H1 (cell line): ENCODE results near the gene KCNB1. TPM values are rescaled to one million over a fixed set of nuclear protein-coding genes. Genes with fewer than 3 reads are reported as not detected.

Experiments
- CTCF ChIA-PET: fragments of 300-600 bp; sonication (Branson Sonifier 250); formaldehyde crosslinking; loops from one replicate; lab custom pipeline; 2021; ENCODE audit not compliant: partially characterized antibody; lab: Charles Lee
- POLR2A ChIA-PET: fragments of 300-600 bp; sonication (Branson Sonifier 250); formaldehyde crosslinking; loops from one replicate; lab custom pipeline; 2021; ENCODE audit warnings: inconsistent platforms; ENCODE audit not compliant: partially characterized antibody; lab: Charles Lee
- DNase-seq, 2 experiments: peaks; one replicate each; pipeline versions ENCODE4 v3.0.0 to v3.0.0-alpha.2; 2010 to 2022; ENCODE audit warnings: low spot score in 2 of 2, low read depth in 1 of 2, mixed read lengths in 1 of 2
- FAIRE-seq: peaks from 2 replicates; lab custom pipeline; 2011; peaks lifted over from hg19 to GRCh38; lab: Jason Lieb, UNC
- H2AFZ ChIP-seq: 2 replicates; pipeline ENCODE4 v1.8.1; 2012; ENCODE audit warnings: low read length, inconsistent platforms
- H2AK5ac ChIP-seq: 2 replicates; pipeline ENCODE4 v1.6.1; 2013; ENCODE audit warnings: low read depth, low read length
- H2BK120ac ChIP-seq: replicated peaks from 2 replicates; pipeline ENCODE3; 2013; ENCODE audit warnings: low read depth, low read length, inconsistent platforms
- H2BK12ac ChIP-seq: 2 replicates; pipeline ENCODE4 v1.6.1; 2013; ENCODE audit warnings: low read depth, low read length
- H2BK15ac ChIP-seq: 2 replicates; pipeline ENCODE4 v1.6.1; 2013; ENCODE audit warnings: low read length
- H2BK20ac ChIP-seq: 2 replicates; pipeline ENCODE4 v1.6.1; 2013; ENCODE audit warnings: low read length
- H2BK5ac ChIP-seq: 2 replicates; pipeline ENCODE4 v1.6.1; 2013; ENCODE audit warnings: low read depth, low read length
- H3K14ac ChIP-seq: 2 replicates; pipeline ENCODE4 v1.6.1; 2013; ENCODE audit warnings: inconsistent platforms; ENCODE audit not compliant: insufficient read length
- H3K18ac ChIP-seq: 2 replicates; pipeline ENCODE4 v1.6.1; 2013; ENCODE audit warnings: low read length; ENCODE audit errors: extremely low read depth
- H3K23ac ChIP-seq: 2 replicates; pipeline ENCODE4 v1.6.1; 2013; ENCODE audit warnings: inconsistent platforms; ENCODE audit not compliant: insufficient read length
- H3K23me2 ChIP-seq: 2 replicates; pipeline ENCODE4 v1.6.1; 2013; ENCODE audit warnings: low read depth, low read length
- H3K27ac ChIP-seq: 2 replicates; pipeline ENCODE4 v1.6.1; 2011; ENCODE audit warnings: low read depth, low read length, inconsistent platforms
- H3K27me3 ChIP-seq, 4 experiments: replicated peaks in 1 of 4; 1 replicate in 1 of 4; 2 replicates in 3 of 4; pipeline versions ENCODE4 v1.6.1 to v1.8.1; 2011 to 2013; ENCODE audit warnings: low read length in 3 of 4, mild to moderate bottlenecking in 3 of 4, inconsistent platforms in 2 of 4, mixed read lengths in 2 of 4, moderate library complexity in 1 of 4; ENCODE audit not compliant: control insufficient read depth in 3 of 4, insufficient read depth in 3 of 4; ENCODE audit errors: extremely low read depth in 1 of 4
- H3K36me3 ChIP-seq, 4 experiments: 2 replicates each; pipeline versions ENCODE4 v1.6.1 to v1.8.1; 2011 to 2013; ENCODE audit warnings: mild to moderate bottlenecking in 4 of 4, low read length in 3 of 4, moderate library complexity in 2 of 4, control low read depth in 1 of 4, inconsistent platforms in 1 of 4; ENCODE audit not compliant: insufficient read depth in 4 of 4, control insufficient read depth in 2 of 4
- H3K4ac ChIP-seq: replicated peaks from 2 replicates; pipeline ENCODE3; 2013; ENCODE audit warnings: low read length, low read depth, mixed read lengths, inconsistent platforms; ENCODE audit not compliant: insufficient read length
- H3K4me1 ChIP-seq, 4 experiments: replicated peaks in 1 of 4; 1 replicate in 1 of 4; 2 replicates in 3 of 4; pipeline versions ENCODE4 v1.6.1 to v1.8.1; 2011 to 2013; ENCODE audit warnings: low read length in 3 of 4, inconsistent platforms in 2 of 4, mixed read lengths in 1 of 4; ENCODE audit not compliant: insufficient read depth in 4 of 4, control insufficient read depth in 3 of 4
- H3K4me2 ChIP-seq, 2 experiments: 2 replicates each; pipeline versions ENCODE4 v1.6.1 to v1.8.1; 2011 to 2013; ENCODE audit warnings: low read depth in 2 of 2, low read length in 2 of 2, control low read depth in 1 of 2, inconsistent platforms in 1 of 2, mild to moderate bottlenecking in 1 of 2; ENCODE audit not compliant: insufficient read depth in 1 of 2
- H3K4me3 ChIP-seq, 4 experiments: fragments of 200-600, 300-600 bp in 1 of 4; sonication (generic), shearing (Covaris generic), sonication (Bioruptor Twin) in 1 of 4; 2 replicates each; pipeline versions ENCODE4 v1.5.1 to v1.8.1; 2011 to 2016; ENCODE audit warnings: low read length in 4 of 4, low read depth in 3 of 4, control low read depth in 2 of 4, inconsistent platforms in 2 of 4, mild to moderate bottlenecking in 2 of 4, mixed read lengths in 1 of 4, moderate library complexity in 1 of 4; ENCODE audit not compliant: insufficient read depth in 2 of 4; ENCODE audit errors: extremely low read depth in 1 of 4
- H3K56ac ChIP-seq: replicated peaks from 2 replicates; pipeline ENCODE3; 2013; ENCODE audit warnings: low read depth, mild to moderate bottlenecking, mixed read lengths, low read length, inconsistent platforms; ENCODE audit not compliant: insufficient read length
- H3K79me1 ChIP-seq: 2 replicates; pipeline ENCODE4 v1.6.1; 2013; ENCODE audit warnings: low read depth, low read length, control low read depth
- H3K79me2 ChIP-seq, 2 experiments: 2 replicates each; pipeline versions ENCODE4 v1.6.1 to v1.8.1; 2012 to 2013; ENCODE audit warnings: low read length in 2 of 2, mild to moderate bottlenecking in 2 of 2, inconsistent platforms in 1 of 2; ENCODE audit not compliant: insufficient read depth in 2 of 2, control insufficient read depth in 1 of 2
- H3K9ac ChIP-seq, 4 experiments: replicated peaks in 1 of 4; 1 replicate in 1 of 4; 2 replicates in 3 of 4; pipeline versions ENCODE4 v1.6.1 to v1.8.1; 2011 to 2013; ENCODE audit warnings: low read depth in 3 of 4, low read length in 3 of 4, control low read depth in 2 of 4, mild to moderate bottlenecking in 2 of 4, moderate library complexity in 2 of 4, inconsistent platforms in 1 of 4; ENCODE audit errors: extremely low read depth in 1 of 4
- H3K9me3 ChIP-seq, 2 experiments: 2 replicates each; pipeline versions ENCODE4 v1.6.1 to v1.8.1; 2012 to 2013; ENCODE audit warnings: mild to moderate bottlenecking in 2 of 2, moderate library complexity in 2 of 2, control low read depth in 1 of 2, inconsistent platforms in 1 of 2, low read depth in 1 of 2, low read length in 1 of 2, mixed read lengths in 1 of 2; ENCODE audit not compliant: insufficient read depth in 2 of 2
- H4K20me1 ChIP-seq, 2 experiments: replicated peaks in 1 of 2; 2 replicates each; pipeline versions ENCODE3 to v1.8.1; 2011 to 2013; ENCODE audit warnings: inconsistent platforms in 2 of 2, low read length in 2 of 2, mild to moderate bottlenecking in 1 of 2; ENCODE audit not compliant: insufficient read depth in 2 of 2, control insufficient read depth in 1 of 2
- H4K5ac ChIP-seq: 2 replicates; pipeline ENCODE4 v1.6.1; 2013; ENCODE audit warnings: low read length, low read depth, mixed read lengths, inconsistent platforms; ENCODE audit not compliant: insufficient read length
- H4K8ac ChIP-seq: 2 replicates; pipeline ENCODE4 v1.8.0; 2013; ENCODE audit warnings: mild to moderate bottlenecking, moderate library complexity, low read length, inconsistent platforms; ENCODE audit not compliant: insufficient read depth; ENCODE audit errors: extremely low read depth
- H4K91ac ChIP-seq: replicated peaks from 2 replicates; pipeline ENCODE3; 2013; ENCODE audit warnings: low read length, mixed read lengths, inconsistent platforms; ENCODE audit not compliant: insufficient read length
- CREB1 ChIP-seq: IDR thresholded peaks from 2 replicates; pipeline ENCODE4 v1.6.1; 2012; ENCODE audit warnings: inconsistent platforms
- KDM1A ChIP-seq: fragments of 200-600, 300-600 bp; sonication (generic); IDR thresholded peaks from 2 replicates; pipeline ENCODE4 v1.7.1; 2016; ENCODE audit warnings: mild to moderate bottlenecking, low read length, borderline replicate concordance
- WGBS, 2 experiments: shearing (Covaris generic) in 1 of 2; methylation state at CpG; one replicate each; pipeline versions ENCODE4 v1.1.6 to v1.1.7; 2013 to 2015; ENCODE audit warnings: low lambda C conversion rate in 2 of 2, mixed read lengths in 2 of 2, inconsistent platforms in 1 of 2, low coverage in 1 of 2, missing lambda C conversion rate in 1 of 2; ENCODE audit not compliant: insufficient replicate concordance in 2 of 2, insufficient coverage in 1 of 2, insufficient read length in 1 of 2; ENCODE audit errors: extremely low coverage in 1 of 2, missing lambda C conversion rate in 1 of 2; 5-methylcytosine and 5-hydroxymethylcytosine counted together
- polyA plus RNA-seq, 7 experiments: library from polyadenylated mRNA; depleted of rRNA in 3 of 7; stranded (reverse) in 5 of 7; unstranded in 2 of 7; fragments of >200 nt in 5 of 7; fragments of 200-250 nt in 2 of 7; gene quantifications; 1 replicate in 5 of 7; 2 replicates in 1 of 7; 4 replicates in 1 of 7; pipeline versions ENCODE4 v1.2.1 to v1.2.3, GENCODE V29; 2011 to 2013; ENCODE audit warnings: missing spikeins in 2 of 7, mixed read lengths in 2 of 7
- total RNA-seq: library from RNA; stranded (reverse); fragmentation: NEBNext Ultra II Directional; extraction: Animal tissue kit (Norgen Biotek cat#: 25700); gene quantifications from 2 replicates; pipeline ENCODE4 v1.2.1, GENCODE V29; 2021
- TF ChIP-seq, protein P1 (sequence below): IDR thresholded peaks from 2 replicates; pipeline ENCODE4 v1.6.1; 2012; ENCODE audit warnings: inconsistent platforms
- TF ChIP-seq, protein P2 (sequence below): IDR thresholded peaks from 2 replicates; pipeline ENCODE4 v1.6.1; 2012; ENCODE audit warnings: inconsistent platforms

KCNB1 gene
- total and polyA plus RNA-seq, 2 of the 8 experiments (the other 6 are each of a cell fraction or from before 2014, with no cell fraction given): 0.58 to 0.67 TPM

DNA sequence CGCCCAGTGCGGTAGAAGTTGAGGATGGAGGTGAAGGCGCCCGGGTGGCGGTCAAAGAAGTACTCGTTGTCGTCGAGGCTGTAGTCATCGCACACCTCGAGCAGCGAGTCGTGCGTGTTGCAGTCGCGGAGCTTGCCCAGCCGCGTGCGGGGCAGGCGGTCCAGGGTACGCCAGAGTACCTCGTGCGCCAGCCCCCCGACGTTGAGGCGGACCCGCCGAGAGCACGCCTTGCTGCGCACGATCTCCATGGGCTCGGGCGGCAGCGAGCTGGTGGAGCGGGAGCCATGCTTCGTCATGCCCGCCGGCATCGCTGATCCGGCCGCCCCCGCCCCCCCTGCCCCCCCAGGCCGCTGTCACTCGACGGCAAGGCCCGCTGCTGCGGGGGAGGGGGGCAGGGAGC is 295 bp downstream of the KCNB1 start:
- Histone ChIP-seq H3K4ac (no peak overlapping the region), H2BK120ac (no peak overlapping the region), H3K27me3 (peaks cover 0 to 12% (median 9%) of the 10 kb centered on the region in 4 experiments; a peak in 5 of 7 replicates), H2AK5ac (no peak overlapping the region), H3K27ac (no peak overlapping the region), H2BK5ac (no peak overlapping the region), H2BK20ac (no peak overlapping the region), H3K9ac (no peak overlapping the region), H3K23ac (no peak overlapping the region), H3K79me1 (no peaks in the 10 kb centered on the region), H2AFZ (no peak overlapping the region), H3K18ac (no peak overlapping the region; the same call in 1 of the 2 replicates), H4K91ac (no peak overlapping the region), H4K20me1 (peaks cover 0 to 5% of the 10 kb centered on the region in 2 experiments), H3K36me3 (no peaks in the 10 kb centered on the region), H3K9me3 (no peaks in the 10 kb centered on the region; a peak in 1 of 4 replicates), H3K14ac (no peak overlapping the region), H3K23me2 (peaks cover 6% of the 10 kb centered on the region; the same call in 1 of the 2 replicates), H2BK15ac (no peak overlapping the region), H4K8ac (no peak overlapping the region), H3K4me1 (peaks cover 0 to 5% (median under 1%) of the 10 kb centered on the region in 4 experiments; a peak in 2 of 7 replicates), H3K4me3 (peak overlapping the region in 1 of 4 experiments; percentile 75; a peak in 2 of 8 replicates), H3K79me2 (no peaks in the 10 kb centered on the region), H3K4me2 (peak overlapping the region in 1 of 2 experiments; percentile 97; a peak in 3 of 4 replicates), H4K5ac (no peak overlapping the region), H3K56ac (no peak overlapping the region), H2BK12ac (0 out of 2 replicates have a peak overlapping the region, but pooled peaks have one; percentile 9)
- 91% methylated on average over 16 of the region's 46 CpGs; no CpG with 5 or more reads in 1 of the 2 experiments for WGBS, 2 experiments
- ChIA-PET POLR2A (interaction anchor here (0.8 to 1.3 kb wide), 2 partner anchors 35 to 80 kb away, joined by 3 read pairs; no protein-coding TSS in a partner anchor), CTCF (interaction anchor here (1.6 to 8.5 kb wide), 5 partner anchors 26 to 146 kb away, joined by 4 to 126 read pairs (median 70); no protein-coding TSS in a partner anchor)
- FAIRE-seq (no peak), DNase-seq (no peak)
- TF ChIP-seq, protein P1, sequence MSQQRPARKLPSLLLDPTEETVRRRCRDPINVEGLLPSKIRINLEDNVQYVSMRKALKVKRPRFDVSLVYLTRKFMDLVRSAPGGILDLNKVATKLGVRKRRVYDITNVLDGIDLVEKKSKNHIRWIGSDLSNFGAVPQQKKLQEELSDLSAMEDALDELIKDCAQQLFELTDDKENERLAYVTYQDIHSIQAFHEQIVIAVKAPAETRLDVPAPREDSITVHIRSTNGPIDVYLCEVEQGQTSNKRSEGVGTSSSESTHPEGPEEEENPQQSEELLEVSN: peak; percentile 79
- TF ChIP-seq CREB1 (no peak), KDM1A (no peak)
- TF ChIP-seq, protein P2, sequence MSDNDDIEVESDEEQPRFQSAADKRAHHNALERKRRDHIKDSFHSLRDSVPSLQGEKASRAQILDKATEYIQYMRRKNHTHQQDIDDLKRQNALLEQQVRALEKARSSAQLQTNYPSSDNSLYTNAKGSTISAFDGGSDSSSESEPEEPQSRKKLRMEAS: peak; percentile 79
